H1 (cell line): ENCODE data around the gene UBE2K. TPM values are rescaled to one million over a fixed set of nuclear protein-coding genes. Genes with fewer than 3 reads are reported as not detected.

Experiments used
- CEBPB ChIP-seq: IDR thresholded peaks from 2 replicates; pipeline ENCODE4 v1.6.1; 2012; ENCODE audit warnings: low read depth, low read length
- CHD7 ChIP-seq: fragments of 300-600 bp; sonication (generic); IDR thresholded peaks from 2 replicates; pipeline ENCODE4 v1.7.1; 2012; ENCODE audit warnings: low read length, moderate library complexity, mild to moderate bottlenecking, inconsistent platforms; ENCODE audit not compliant: insufficient replicate concordance
- GTF2F1 ChIP-seq: IDR thresholded peaks from 2 replicates; pipeline ENCODE4 v1.6.1; 2012; ENCODE audit warnings: low read depth, low read length, improper control_type of control experiment, borderline replicate concordance
- HDAC2 ChIP-seq, 2 experiments: fragments of 300-600 bp in 1 of 2; sonication (generic) in 1 of 2; IDR thresholded peaks; 2 replicates each; pipeline ENCODE4 v1.6.1; 2011 to 2012; ENCODE audit warnings: low read depth in 2 of 2, low read length in 2 of 2, mild to moderate bottlenecking in 2 of 2, moderate library complexity in 2 of 2, borderline replicate concordance in 1 of 2, inconsistent platforms in 1 of 2
- KDM1A ChIP-seq: fragments of 200-600, 300-600 bp; sonication (generic); IDR thresholded peaks from 2 replicates; pipeline ENCODE4 v1.7.1; 2016; ENCODE audit warnings: mild to moderate bottlenecking, low read length, borderline replicate concordance
- PHF8 ChIP-seq: fragments of 200-600 bp; sonication (generic); conservative IDR thresholded peaks from 2 replicates; pipeline ENCODE4 v1.7.1; 2012; ENCODE audit warnings: low read depth, mild to moderate bottlenecking, inconsistent platforms, low read length, moderate library complexity
- RAD21 ChIP-seq, 2 experiments: IDR thresholded peaks in 1 of 2; conservative IDR thresholded peaks in 1 of 2; 2 replicates each; pipeline ENCODE4 v1.6.1; 2011; ENCODE audit warnings: low read depth in 2 of 2, low read length in 2 of 2, improper control_type of control experiment in 1 of 2, inconsistent platforms in 1 of 2, mild to moderate bottlenecking in 1 of 2, moderate library complexity in 1 of 2
- SAP30 ChIP-seq: fragments of 300-600 bp; sonication (generic); IDR thresholded peaks from 2 replicates; pipeline ENCODE4 v1.7.1; 2012; ENCODE audit warnings: low read length, moderate library complexity, mild to moderate bottlenecking, inconsistent platforms; ENCODE audit not compliant: insufficient read depth, insufficient replicate concordance
- SIRT6 ChIP-seq: IDR thresholded peaks from one replicate; pipeline ENCODE4 v1.7.1; 2012; ENCODE audit warnings: low read length, inconsistent platforms
- SIX5 ChIP-seq: IDR thresholded peaks from 2 replicates; pipeline ENCODE4 v1.6.1; 2011; ENCODE audit warnings: mild to moderate bottlenecking, low read depth, low read length
- YY1 ChIP-seq: IDR thresholded peaks from 2 replicates; pipeline ENCODE4 v1.6.1; 2011; ENCODE audit warnings: low read depth, mild to moderate bottlenecking, low read length
- polyA plus RNA-seq, 7 experiments: library from polyadenylated mRNA; depleted of rRNA in 3 of 7; stranded (reverse) in 5 of 7; unstranded in 2 of 7; fragments of >200 nt in 5 of 7; fragments of 200-250 nt in 2 of 7; gene quantifications; 1 replicate in 5 of 7; 2 replicates in 1 of 7; 4 replicates in 1 of 7; pipeline versions ENCODE4 v1.2.1 to v1.2.3, GENCODE V29; 2011 to 2013; ENCODE audit warnings: missing spikeins in 2 of 7, mixed read lengths in 2 of 7
- total RNA-seq: library from RNA; stranded (reverse); fragmentation: NEBNext Ultra II Directional; extraction: Animal tissue kit (Norgen Biotek cat#: 25700); gene quantifications from 2 replicates; pipeline ENCODE4 v1.2.1, GENCODE V29; 2021

The UBE2K gene
- total and polyA plus RNA-seq, 2 of the 8 experiments (the other 6 are each of a cell fraction or from before 2014, with no cell fraction given), result 53.6 to 174 TPM

- TF ChIP-seq CHD7, result no peak
- no peak for TF ChIP-seq PHF8
- TF ChIP-seq SIX5, result no peak
- TF ChIP-seq SAP30, result no peak
- no peak for TF ChIP-seq GTF2F1
- no peak for TF ChIP-seq SIRT6
- TF ChIP-seq HDAC2 (IDR thresholded peaks at IDR 0.05; ENCODE audit: borderline replicate concordance in 1 of 2, low read depth in 2 of 2, low read length in 2 of 2), result no peak
- TF ChIP-seq YY1, result no peak
- TF ChIP-seq CEBPB, result no peak
- no peak for TF ChIP-seq RAD21 (IDR thresholded peaks at IDR 0.05 in 1 of 2, conservative IDR thresholded peaks at IDR 0.05 in 1 of 2; ENCODE audit: low read depth in 2 of 2, low read length in 2 of 2)
- TF ChIP-seq KDM1A, result no peak
These were observed 125.3 kb downstream of the UBE2K start (continued) for GRCh38 chr4:39823191-39823590.
